HG03575 (cell line): ENCODE data around the gene SDHAF1.
"Not testable (repeated sequence)": the region's sequence is repeated elsewhere in the genome, so short reads cannot be mapped to it uniquely, and the experiment has no call there.

ENCODE experiments used
- ATAC-seq: cut with Tn5 transposase; IDR thresholded peaks from one replicate; pipeline ENCODE4 v1.9.1; 2021; ENCODE audit not compliant: unreplicated experiment, insufficient number of reproducible peaks, low FRiP score; ENCODE audit errors: extremely low read depth

The SDHAF1 gene

DNA sequence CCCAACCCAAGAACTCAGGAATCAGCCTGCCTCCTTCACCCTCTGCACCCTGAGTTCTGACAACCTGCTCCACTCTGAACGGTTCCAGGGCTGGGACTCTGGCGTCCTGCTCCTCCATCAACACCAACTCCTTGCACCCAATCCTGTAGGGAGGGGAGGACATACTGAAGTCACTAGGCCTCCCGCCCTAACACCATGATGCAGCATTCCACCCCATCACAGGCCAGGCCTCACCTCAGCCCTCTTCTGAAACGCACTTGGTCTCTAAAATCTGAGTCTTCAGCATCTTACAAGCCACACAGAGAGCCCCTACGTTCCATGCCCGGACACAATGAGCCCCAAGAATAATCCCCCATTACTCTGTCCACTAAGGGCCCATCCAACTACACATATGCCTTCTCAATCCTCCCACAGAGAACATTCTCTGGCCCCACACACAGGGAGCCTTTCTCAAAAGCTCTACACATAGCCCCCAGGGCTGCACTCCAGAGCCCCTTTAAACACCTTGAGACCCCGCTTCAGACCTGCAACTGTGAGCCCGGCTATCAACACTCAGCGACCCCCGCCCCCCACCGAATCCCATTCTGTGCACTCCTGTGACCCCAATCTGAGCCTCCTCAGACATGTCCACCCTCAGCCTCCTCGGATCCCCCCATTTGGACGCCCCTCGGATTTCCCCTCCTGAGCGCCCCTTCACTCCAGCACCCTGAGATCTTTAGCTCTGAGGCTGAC lies 18.5 kb downstream of the SDHAF1 start:
- no peak for ATAC-seq

- peak; percentile 58 for ATAC-seq
Observed at GRCh38 chr19:36014012-36014924, 19.3 kb downstream of the SDHAF1 start, which contains the start of gene ALKBH6. ALKBH6 (minus strand) TSS chr19:36014213; CDS start chr19:36013397, 816 bp downstream.

DNA sequence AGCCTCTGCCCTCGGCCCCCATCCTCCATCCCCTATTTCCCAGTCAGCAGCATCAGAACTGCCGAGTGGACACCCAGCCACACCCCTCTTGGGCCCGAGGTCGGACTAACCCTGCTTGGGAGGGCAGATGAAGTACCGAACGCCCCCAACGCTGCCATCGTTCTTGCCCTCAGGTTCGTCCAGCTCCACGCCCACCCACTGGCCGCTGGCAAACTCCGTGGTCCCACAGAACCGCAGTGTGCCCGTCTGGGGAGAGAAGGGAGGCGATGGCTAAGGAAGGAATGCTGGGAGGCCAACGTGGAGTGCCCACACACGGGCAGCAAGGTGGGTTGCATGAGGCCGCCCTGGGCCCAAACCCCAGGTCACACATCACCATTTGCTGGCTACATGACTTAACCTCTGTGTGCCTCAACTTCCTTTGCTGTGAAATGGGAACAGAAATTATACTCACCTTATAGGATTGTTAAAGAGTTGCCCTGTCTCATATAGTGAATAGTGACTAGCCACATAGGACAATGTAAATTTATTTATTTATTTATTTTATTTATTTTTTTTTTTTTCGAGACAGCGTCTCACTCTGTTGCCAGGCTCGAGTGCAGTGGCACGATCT lies 24.2 kb downstream of the SDHAF1 start:
- ATAC-seq, result no peak

DNA sequence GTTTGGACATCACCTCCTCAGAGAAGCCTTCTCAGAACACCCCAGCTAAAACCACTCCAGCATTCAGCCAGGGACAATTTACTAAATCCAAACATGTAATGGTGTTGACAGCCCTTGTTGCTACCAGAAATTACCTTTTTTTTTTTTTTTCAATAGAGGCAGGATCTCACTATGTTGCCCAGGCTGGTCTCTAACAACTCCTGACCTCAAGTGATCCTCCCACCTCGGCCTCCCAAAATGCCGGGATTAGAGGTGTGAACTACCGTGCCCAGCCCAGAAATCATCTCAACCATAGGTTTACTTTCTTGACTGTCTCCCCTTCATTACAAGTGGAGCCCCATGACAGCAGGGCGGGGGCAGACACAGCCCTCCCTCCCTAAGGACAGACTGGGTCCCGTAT lies 28.4 kb downstream of the SDHAF1 start:
- no peak for ATAC-seq

DNA sequence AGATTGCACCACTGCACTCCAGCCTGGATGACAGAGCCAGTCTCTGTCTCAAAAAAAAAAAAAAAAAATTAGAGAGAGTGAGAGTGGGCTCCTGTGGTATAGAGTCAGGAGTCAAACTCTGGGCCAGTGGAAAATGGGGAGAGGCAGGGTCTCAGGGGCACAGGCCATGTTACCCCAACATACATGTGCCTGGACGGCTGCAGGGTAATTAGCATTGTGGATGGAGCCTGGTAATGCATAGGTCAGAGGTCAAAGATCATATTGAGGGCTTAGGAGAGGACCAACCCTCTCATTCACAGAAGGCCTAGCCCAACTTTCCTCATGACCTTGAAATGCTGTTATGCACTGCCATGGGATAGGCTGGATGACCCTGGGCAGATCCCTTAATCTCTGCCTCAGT lies 30.6 kb downstream of the SDHAF1 start:
- ATAC-seq, result no peak

DNA sequence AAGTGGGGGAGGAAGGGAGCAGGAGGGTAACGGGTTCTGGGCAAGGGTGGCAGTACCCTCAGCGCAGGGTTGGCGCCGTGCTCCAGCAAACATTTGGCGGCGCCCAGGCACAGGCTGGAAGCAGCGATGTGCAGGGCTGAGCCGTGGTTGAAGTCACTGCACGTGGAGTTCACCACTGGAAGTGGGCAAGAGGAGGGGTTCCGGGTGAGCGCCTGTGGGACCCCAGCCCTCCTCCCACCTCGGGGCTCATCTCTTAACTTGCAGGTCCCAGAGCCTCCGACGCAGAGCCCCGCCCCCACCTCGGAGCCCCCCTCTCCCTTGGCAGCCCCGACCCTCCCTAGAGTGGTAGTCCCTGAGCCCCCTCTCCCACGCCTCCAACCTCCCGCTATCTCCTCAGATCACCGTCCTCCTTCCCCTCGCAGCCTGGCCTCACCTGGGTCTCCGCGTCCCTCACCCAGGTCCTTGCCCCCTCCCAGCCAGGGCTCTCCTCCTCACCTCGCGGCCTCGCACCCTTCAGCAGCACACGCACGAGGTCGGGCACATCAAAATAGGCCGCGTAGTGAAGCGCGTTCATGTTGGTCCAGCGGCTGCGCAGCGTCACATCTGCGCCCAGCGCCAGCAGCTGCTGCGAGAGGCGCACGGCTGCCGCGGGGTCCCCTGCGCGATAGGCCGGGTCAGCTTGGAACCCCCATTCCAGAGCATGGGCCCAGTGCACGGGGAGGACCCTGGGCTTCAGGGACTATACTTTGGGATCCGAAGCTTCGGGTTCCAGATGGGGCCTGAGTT lies 31.3 kb downstream of the SDHAF1 start:
- no peak for ATAC-seq

GRCh38 chr19:36027696-36028095 lies 32.7 kb downstream of the SDHAF1 start:
- no peak for ATAC-seq

DNA sequence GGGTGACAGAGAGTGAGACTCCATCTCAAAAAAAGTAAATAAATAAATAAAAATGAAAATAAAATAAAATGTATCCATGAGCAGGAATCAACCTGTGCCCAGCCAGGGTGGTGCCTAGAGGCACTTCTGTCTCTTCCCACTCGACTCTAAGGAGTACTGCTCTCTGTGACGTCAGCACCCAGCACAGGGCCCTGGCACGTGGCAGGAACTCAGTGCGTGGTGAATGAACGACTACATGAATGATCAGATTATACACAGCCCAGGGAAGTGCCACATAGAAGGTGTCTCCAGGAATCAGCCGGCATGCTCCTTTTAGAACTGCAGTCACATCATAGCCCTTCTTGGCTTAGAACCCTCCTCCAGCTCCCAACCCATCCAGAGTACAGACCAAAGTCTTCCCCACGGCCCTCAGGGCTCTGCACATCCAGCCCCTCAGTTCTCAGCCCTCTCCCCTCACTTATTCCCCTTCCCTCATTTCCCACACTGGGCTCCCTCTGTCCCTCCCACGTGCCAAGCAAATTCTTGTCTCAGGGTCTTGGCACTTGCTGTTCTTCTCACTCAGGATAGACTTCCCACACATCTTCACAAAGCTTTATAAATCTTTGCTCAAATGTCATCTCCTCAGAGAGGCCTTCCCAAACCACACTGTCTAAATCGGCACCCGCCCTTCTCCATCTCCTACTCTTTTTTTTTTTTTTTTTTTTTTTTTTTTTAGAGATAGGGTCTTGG lies 33.5 kb downstream of the SDHAF1 start:
- no peak for ATAC-seq

GRCh38 chr19:36030264-36031148 lies 35.5 kb downstream of the SDHAF1 start:
- ATAC-seq, result no peak

DNA sequence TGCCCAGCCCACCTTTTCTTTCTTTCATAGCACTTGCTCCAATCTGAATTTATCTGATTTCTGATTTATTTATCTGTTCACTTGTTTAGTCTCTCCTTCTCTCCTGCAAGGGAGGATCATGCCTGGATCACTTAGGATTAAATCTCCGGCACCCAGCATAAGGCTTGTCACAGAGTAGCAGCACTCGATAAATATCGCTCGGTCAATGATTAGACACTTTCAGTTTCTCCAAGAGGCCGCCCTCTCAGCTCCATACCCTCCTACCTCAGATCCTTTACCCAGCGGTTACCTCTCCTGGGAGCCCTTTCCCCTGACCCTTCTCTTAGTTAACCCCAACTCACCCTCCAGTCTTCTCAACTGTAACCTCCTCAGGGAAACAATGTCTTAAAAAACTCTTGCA lies 36.3 kb downstream of the SDHAF1 start:
- no peak for ATAC-seq

DNA sequence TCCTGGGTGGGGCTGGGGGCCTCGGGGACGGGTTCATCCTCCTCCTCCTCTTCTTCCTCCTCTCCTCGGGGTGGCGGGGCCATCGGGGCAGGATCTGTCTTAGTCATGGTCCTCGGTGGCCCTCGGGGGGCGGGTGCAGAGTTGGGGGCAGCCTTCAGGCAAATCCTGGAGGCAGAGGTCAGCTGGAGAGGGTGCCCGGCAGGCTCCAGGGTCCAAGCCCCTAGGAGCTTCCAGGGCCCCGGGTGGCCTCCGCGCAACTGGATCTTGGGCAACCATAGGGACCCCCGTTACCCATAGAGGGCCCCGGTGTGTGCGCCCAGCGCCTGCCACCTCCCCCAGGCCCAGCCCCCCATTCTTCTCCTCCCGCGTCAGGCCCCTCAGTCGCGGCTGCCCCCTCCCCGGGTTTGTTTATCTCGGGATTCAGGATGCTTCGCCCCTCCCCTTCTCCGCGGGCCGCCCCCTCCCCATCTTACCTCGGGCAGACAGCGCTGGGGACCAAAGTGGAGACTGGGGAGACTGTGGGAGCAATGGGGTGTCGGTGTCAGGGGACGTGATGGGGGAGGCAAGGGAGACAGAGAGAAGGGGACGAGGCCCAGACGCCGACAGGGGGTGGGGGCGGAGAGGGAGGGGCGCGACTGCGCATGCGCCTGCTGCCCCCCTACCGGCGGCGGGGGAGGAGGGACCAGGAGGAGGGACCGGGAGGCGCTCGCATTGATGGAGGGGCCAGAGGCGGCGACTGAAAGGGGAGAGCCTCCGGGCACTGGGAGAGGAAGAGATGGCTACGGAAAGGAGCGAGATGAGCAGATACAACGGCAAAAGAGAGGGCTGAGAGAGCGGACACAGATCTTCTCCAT lies 37.5 kb downstream of the SDHAF1 start, which contains the start of gene CLIP3:
Gene CLIP3 (minus strand): TSS at position 623 of the 854 bp plus-strand sequence. CDS start 516 bp downstream, at position 107.
- ATAC-seq, result no peak

GRCh38 chr19:36040495-36040894 lies 45.5 kb downstream of the SDHAF1 start:
- no peak for ATAC-seq

DNA sequence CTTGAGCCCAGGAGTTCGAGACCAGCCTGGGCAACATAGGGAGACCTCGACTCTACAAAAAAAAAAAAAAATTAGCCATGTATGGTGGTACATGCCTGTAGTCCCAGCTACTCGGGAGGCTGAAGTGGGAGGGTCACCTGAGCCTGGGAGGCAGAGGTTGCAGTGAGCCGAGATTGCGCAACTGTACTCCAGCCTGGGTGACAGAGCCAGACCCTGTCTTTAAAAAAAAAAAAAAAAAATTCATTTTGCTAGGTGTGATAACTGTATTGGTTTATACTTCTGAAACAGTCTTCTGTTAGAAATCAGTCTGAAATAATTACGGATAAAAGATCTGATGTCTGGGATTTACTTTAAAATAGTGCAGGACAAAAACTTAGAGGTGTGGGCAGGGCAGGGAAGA lies 46.1 kb downstream of the SDHAF1 start:
- not testable (repeated sequence) for ATAC-seq

DNA sequence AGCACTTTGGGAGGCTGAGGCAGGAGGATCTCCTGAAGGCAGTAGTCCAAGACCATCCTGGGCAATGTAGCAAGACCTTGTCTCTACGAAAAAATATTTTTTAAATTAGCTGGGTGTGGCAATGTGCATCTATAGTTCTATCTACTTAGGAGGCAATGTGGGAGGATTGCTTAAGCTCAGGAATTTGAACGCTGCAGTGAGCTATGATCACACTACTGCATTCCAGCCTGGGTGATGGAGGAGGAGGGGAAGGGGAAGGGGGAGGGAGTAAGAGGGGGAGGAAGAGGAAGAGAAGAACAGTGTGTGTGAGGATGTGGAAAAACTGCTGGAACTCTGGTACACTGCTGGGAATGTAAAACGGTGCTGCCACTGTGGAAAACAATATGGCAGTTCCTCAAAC lies 46.8 kb downstream of the SDHAF1 start:
- ATAC-seq, result no peak

DNA sequence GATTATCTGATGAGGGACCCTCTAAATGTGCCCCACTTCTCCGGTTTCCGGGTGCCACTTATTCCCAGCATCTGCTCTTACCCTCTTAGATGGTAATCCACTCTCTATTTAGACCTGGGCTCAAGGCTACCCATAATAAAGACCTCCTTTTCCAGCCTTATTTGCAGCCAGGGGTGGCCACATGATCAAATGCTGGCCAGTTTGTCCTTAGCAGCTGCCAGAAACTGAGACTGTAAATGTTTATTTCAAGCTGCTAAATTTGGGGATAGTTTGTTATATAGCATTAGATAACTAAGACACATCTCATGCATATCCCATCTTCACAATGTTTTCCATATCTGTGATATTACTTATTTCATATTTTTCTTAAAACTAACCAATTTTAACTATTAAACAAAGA lies 49.0 kb downstream of the SDHAF1 start:
- ATAC-seq, result no peak
